ENCODE data around the gene FHOD3. TPM values are rescaled to one million over a fixed set of nuclear protein-coding genes. Genes with fewer than 3 reads are reported as not detected.

FHOD3 gene
- total and polyA plus RNA-seq, 2 of the 13 experiments (the other 11 are each of a cell fraction or from before 2014, with no cell fraction given), result 0.07 TPM; not detected in 1

GRCh38 chr18:36493349-36494159, 196.0 kb downstream of the FHOD3 start (continued):
- TF ChIP-seq USF2 (IDR thresholded peaks at IDR 0.05; ENCODE audit: low read depth, low read length) (peak; percentile 71), USF2 (CRISPR knock-in tag; IDR thresholded peaks at IDR 0.05; ENCODE audit: borderline replicate concordance) (peak; percentile 84; the same call in 1 of the 2 replicates), ZNF644 (CRISPR knock-in tag; IDR thresholded peaks at IDR 0.05; ENCODE audit: low read depth) (0 out of 2 replicates have a peak, but pooled peaks have one; percentile 66), MAFF (IDR thresholded peaks at IDR 0.05; ENCODE audit: low read depth, low read length) (no peak), ELF1 (CRISPR knock-in tag; IDR thresholded peaks at IDR 0.05) (0 out of 2 replicates have a peak, but pooled peaks have one; percentile 55), ZNF784 (CRISPR knock-in tag; IDR thresholded peaks at IDR 0.05; ENCODE audit: borderline replicate concordance) (no peak), TRAFD1 (CRISPR knock-in tag; IDR thresholded peaks at IDR 0.05; ENCODE audit: borderline replicate concordance) (no peak), FOSL2 (CRISPR knock-in tag; IDR thresholded peaks at IDR 0.05) (peak; percentile 37; the same call in 1 of the 2 replicates), ZNF772 (CRISPR knock-in tag; IDR thresholded peaks at IDR 0.05) (no peak), SMAD9 (CRISPR knock-in tag; IDR thresholded peaks at IDR 0.05) (no peak), CEBPG (CRISPR knock-in tag; IDR thresholded peaks at IDR 0.05) (peak; percentile 58), FOXC1 (CRISPR knock-in tag; IDR thresholded peaks at IDR 0.05; ENCODE audit: borderline replicate concordance) (no peak), ZNF816 (CRISPR knock-in tag; IDR thresholded peaks at IDR 0.05; ENCODE audit: borderline replicate concordance) (no peak), ZNF292 (CRISPR knock-in tag; IDR thresholded peaks at IDR 0.05; ENCODE audit: borderline replicate concordance, low read depth) (no peak), CHCHD3 (CRISPR knock-in tag; IDR thresholded peaks at IDR 0.05) (no peak), GABPA (IDR thresholded peaks at IDR 0.05; ENCODE audit: low read depth, low read length) (no peak), GABPA (CRISPR knock-in tag; IDR thresholded peaks at IDR 0.05; ENCODE audit: low read depth) (peak; percentile 66), NFYC (CRISPR knock-in tag; IDR thresholded peaks at IDR 0.05) (peak; percentile 28; the same call in 1 of the 2 replicates), ZBTB39 (CRISPR knock-in tag; IDR thresholded peaks at IDR 0.05) (no peak), ZNF704 (CRISPR knock-in tag; IDR thresholded peaks at IDR 0.05; ENCODE audit: borderline replicate concordance) (no peak), MAX (IDR thresholded peaks at IDR 0.05) (peak; percentile 62), ZNF225 (CRISPR knock-in tag; IDR thresholded peaks at IDR 0.05) (no peak)

All from HepG2 (cell line).